ENCODE results near the gene BEST2.
A peak's percentile ranks its signal among the peaks of the same experiment; 100 is the strongest.
"Not testable (repeated sequence)": the region's sequence is repeated elsewhere in the genome, so short reads cannot be mapped to it uniquely, and the experiment has no call there.

BEST2 gene

DNA sequence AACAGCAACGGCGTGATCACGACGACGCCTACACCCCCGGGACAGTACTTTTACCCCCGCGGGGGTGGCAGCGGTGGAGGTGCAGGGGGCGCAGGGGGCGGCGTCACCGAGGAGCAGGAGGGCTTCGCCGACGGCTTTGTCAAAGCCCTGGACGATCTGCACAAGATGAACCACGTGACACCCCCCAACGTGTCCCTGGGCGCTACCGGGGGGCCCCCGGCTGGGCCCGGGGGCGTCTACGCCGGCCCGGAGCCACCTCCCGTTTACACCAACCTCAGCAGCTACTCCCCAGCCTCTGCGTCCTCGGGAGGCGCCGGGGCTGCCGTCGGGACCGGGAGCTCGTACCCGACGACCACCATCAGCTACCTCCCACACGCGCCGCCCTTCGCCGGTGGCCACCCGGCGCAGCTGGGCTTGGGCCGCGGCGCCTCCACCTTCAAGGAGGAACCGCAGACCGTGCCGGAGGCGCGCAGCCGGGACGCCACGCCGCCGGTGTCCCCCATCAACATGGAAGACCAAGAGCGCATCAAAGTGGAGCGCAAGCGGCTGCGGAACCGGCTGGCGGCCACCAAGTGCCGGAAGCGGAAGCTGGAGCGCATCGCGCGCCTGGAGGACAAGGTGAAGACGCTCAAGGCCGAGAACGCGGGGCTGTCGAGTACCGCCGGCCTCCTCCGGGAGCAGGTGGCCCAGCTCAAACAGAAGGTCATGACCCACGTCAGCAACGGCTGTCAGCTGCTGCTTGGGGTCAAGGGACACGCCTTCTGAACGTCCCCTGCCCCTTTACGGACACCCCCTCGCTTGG, 40.7 kb downstream of the BEST2 start:
- DNase-seq = peak; percentile 47 to 63 (median 58)
- H3K4me3 ChIP-seq (ENCODE audit: insufficient read depth, low read depth, low read length, poor library complexity, severe bottlenecking) = peak overlapping the region; percentile 100
- H3K27ac ChIP-seq (ENCODE audit: insufficient read depth, low read length, poor library complexity, severe bottlenecking) = peak overlapping the region; percentile 99
- H3K4me1 ChIP-seq (ENCODE audit: control insufficient read depth, insufficient read depth, low read length, poor library complexity, severe bottlenecking) = peaks cover 46% of the 10 kb centered on the region
- H3K36me3 ChIP-seq (ENCODE audit: control insufficient read depth, insufficient read depth, low read length) = peaks cover 16% of the 10 kb centered on the region
- no peaks in the 10 kb centered on the region for H3K27me3 ChIP-seq (replicated peaks; ENCODE audit: control insufficient read depth, insufficient read depth, low read length, poor library complexity, severe bottlenecking)
- no peaks in the 10 kb centered on the region for H3K9me3 ChIP-seq (ENCODE audit: control insufficient read depth, low read length)

GRCh38 chr19:12792853-12793289, 41.3 kb downstream of the BEST2 start:
- Histone ChIP-seq H3K27ac (ENCODE audit: insufficient read depth, low read length, poor library complexity, severe bottlenecking) (peak overlapping the region; percentile 99), H3K4me3 (ENCODE audit: insufficient read depth, low read depth, low read length, poor library complexity, severe bottlenecking) (peak overlapping the region; percentile 100), H3K4me1 (ENCODE audit: control insufficient read depth, insufficient read depth, low read length, poor library complexity, severe bottlenecking) (peaks cover 46% of the 10 kb centered on the region), H3K36me3 (ENCODE audit: control insufficient read depth, insufficient read depth, low read length) (peaks cover 16% of the 10 kb centered on the region), H3K27me3 (replicated peaks; ENCODE audit: control insufficient read depth, insufficient read depth, low read length, poor library complexity, severe bottlenecking) (no peaks in the 10 kb centered on the region), H3K9me3 (ENCODE audit: control insufficient read depth, low read length) (no peaks in the 10 kb centered on the region)
- DNase-seq = peak in 1 of 3 donors; percentile 50

DNA sequence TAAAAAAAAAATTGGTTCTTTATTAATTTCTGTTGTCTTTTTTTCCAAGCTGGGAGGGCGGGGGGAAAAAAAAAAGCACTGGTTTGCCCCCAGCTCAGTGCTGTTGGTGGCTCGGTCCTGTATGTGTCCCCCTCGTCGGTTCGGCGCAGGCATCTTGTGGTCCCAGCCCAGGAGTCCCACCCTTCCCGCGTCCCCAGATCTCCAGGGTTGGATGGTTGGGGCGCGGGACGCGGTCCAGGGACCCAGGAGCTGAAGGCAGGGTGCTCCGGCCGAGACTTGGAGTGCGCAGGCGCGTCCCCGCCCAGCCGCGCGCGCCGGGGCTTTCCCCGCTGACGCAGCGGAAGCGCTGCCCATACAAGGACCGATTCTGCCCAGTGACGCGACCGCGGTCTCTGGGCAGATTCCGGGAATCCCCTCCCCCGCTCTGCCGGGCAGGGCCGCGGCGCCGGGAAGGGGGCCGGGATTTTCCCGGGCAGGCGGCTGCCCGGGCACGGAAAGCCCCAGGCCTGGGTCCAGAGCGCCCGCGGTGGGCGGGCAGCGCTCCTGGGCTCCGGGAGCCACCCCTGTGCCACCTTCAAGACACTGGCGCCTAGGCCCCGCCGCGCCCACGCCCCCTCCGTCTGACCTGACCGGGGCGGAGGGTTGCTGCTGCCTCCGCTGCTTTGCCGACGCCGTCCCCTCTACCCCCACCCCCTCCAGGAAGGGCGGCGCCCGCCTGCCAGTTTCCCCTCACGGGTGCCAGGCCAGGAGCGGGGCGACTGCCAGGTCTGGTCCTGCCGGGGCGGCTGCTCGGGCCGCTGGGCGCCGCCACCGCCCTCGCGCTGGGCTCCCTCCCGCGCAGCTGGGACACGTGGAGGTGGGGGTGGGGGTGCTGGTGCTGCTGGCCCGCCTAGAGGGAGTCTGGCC, 42.0 kb downstream of the BEST2 start:
- Histone ChIP-seq H3K9me3 (ENCODE audit: control insufficient read depth, low read length) (no peaks in the 10 kb centered on the region), H3K27ac (ENCODE audit: insufficient read depth, low read length, poor library complexity, severe bottlenecking) (peak overlapping the region; percentile 99), H3K36me3 (ENCODE audit: control insufficient read depth, insufficient read depth, low read length) (peaks cover 16% of the 10 kb centered on the region), H3K4me1 (ENCODE audit: control insufficient read depth, insufficient read depth, low read length, poor library complexity, severe bottlenecking) (peaks cover 42% of the 10 kb centered on the region), H3K4me3 (ENCODE audit: insufficient read depth, low read depth, low read length, poor library complexity, severe bottlenecking) (peak overlapping the region; percentile 100), H3K27me3 (replicated peaks; ENCODE audit: control insufficient read depth, insufficient read depth, low read length, poor library complexity, severe bottlenecking) (no peaks in the 10 kb centered on the region)
- peak; percentile 92 to 94 (median 94) for DNase-seq

- H3K27me3 ChIP-seq (replicated peaks; ENCODE audit: control insufficient read depth, insufficient read depth, low read length, poor library complexity, severe bottlenecking) = no peaks in the 10 kb centered on the region
- peaks cover 17% of the 10 kb centered on the region for H3K36me3 ChIP-seq (ENCODE audit: control insufficient read depth, insufficient read depth, low read length)
- H3K9me3 ChIP-seq (ENCODE audit: control insufficient read depth, low read length) = no peaks in the 10 kb centered on the region
- peak overlapping the region; percentile 99 for H3K27ac ChIP-seq (ENCODE audit: insufficient read depth, low read length, poor library complexity, severe bottlenecking)
- no peak for DNase-seq
- peaks cover 34% of the 10 kb centered on the region for H3K4me1 ChIP-seq (ENCODE audit: control insufficient read depth, insufficient read depth, low read length, poor library complexity, severe bottlenecking)
- peak overlapping the region; percentile 100 for H3K4me3 ChIP-seq (ENCODE audit: insufficient read depth, low read depth, low read length, poor library complexity, severe bottlenecking)
Measured at GRCh38 chr19:12794196-12794941, 42.8 kb downstream of the BEST2 start.

DNA sequence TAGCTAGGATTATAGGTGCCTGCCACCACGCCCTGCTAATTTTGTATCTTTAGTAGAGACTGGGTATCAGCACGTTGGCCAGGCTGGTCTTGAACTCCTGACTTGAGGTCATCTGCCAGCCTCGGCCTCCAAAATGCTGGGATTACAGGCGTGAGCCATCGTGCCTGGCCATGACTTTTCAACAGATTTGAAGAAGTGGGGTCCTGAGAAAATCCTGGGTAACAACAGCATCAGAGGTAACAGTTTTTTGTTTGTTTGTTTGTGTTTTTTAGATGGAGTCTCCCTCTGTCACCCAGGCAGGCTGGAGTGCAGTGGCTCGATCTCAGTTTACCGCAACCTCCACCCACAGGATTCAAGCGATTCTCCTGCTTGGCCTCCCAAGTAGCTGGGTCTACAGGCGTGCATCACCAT, 43.4 kb downstream of the BEST2 start:
- DNase-seq = no peak
- Histone ChIP-seq H3K27me3 (replicated peaks; ENCODE audit: control insufficient read depth, insufficient read depth, low read length, poor library complexity, severe bottlenecking) (no peaks in the 10 kb centered on the region), H3K4me1 (ENCODE audit: control insufficient read depth, insufficient read depth, low read length, poor library complexity, severe bottlenecking) (peaks cover 36% of the 10 kb centered on the region), H3K27ac (ENCODE audit: insufficient read depth, low read length, poor library complexity, severe bottlenecking) (peak overlapping the region; percentile 99), H3K9me3 (ENCODE audit: control insufficient read depth, low read length) (no peaks in the 10 kb centered on the region), H3K36me3 (ENCODE audit: control insufficient read depth, insufficient read depth, low read length) (peaks cover 22% of the 10 kb centered on the region), H3K4me3 (ENCODE audit: insufficient read depth, low read depth, low read length, poor library complexity, severe bottlenecking) (no peak overlapping the region)

GRCh38 chr19:12796146-12797071, 44.8 kb downstream of the BEST2 start:
- H3K4me3 ChIP-seq (ENCODE audit: insufficient read depth, low read depth, low read length, poor library complexity, severe bottlenecking) = peak overlapping the region; percentile 8

DNA sequence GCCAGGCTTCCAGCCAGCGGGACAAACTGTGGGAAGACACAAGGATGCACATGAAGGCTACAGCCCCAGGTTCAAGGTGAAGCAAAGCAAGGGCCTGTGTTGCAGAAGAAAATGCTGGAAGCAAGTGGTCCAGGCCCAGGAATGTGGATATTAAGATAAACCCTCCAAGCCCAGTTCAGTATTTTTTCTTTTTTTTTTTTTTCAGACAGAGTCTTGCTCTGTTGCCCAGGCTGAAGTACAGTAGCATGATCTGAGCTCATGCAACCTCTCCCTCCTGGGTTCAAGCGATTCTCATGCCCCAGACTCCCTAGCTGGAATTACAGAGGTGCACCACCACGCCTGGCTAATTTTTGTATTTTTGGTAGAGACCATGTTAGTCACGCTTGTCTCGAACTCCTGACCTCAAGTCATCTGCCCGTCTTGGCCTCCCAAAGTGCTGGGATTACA, 45.6 kb downstream of the BEST2 start:
- H3K36me3 ChIP-seq (ENCODE audit: control insufficient read depth, insufficient read depth, low read length) = peaks cover 14% of the 10 kb centered on the region

More at GRCh38 chr19:12796146-12797071, 44.8 kb downstream of the BEST2 start:
- peak; percentile 54 to 69 (median 54) for DNase-seq
- Histone ChIP-seq H3K27ac (ENCODE audit: insufficient read depth, low read length, poor library complexity, severe bottlenecking) (peak overlapping the region; percentile 46), H3K27me3 (replicated peaks; ENCODE audit: control insufficient read depth, insufficient read depth, low read length, poor library complexity, severe bottlenecking) (no peaks in the 10 kb centered on the region), H3K4me1 (ENCODE audit: control insufficient read depth, insufficient read depth, low read length, poor library complexity, severe bottlenecking) (peaks cover 40% of the 10 kb centered on the region), H3K9me3 (ENCODE audit: control insufficient read depth, low read length) (no peaks in the 10 kb centered on the region), H3K36me3 (ENCODE audit: control insufficient read depth, insufficient read depth, low read length) (peaks cover 22% of the 10 kb centered on the region)

GRCh38 chr19:12797607-12798006, 46.0 kb downstream of the BEST2 start:
- DNase-seq; H3K27ac ChIP-seq (ENCODE audit: insufficient read depth, low read length, poor library complexity, severe bottlenecking); H3K4me3 ChIP-seq (ENCODE audit: insufficient read depth, low read depth, low read length, poor library complexity, severe bottlenecking); H3K27me3 ChIP-seq (replicated peaks; ENCODE audit: control insufficient read depth, insufficient read depth, low read length, poor library complexity, severe bottlenecking); H3K9me3 ChIP-seq (ENCODE audit: control insufficient read depth, low read length): not testable (repeated sequence)
- Histone ChIP-seq H3K4me1 (ENCODE audit: control insufficient read depth, insufficient read depth, low read length, poor library complexity, severe bottlenecking) (peaks cover 50% of the 10 kb centered on the region), H3K36me3 (ENCODE audit: control insufficient read depth, insufficient read depth, low read length) (peaks cover 10% of the 10 kb centered on the region)

More for the DNA sequence above, 45.6 kb downstream of the BEST2 start:
- no peak for DNase-seq
- Histone ChIP-seq H3K9me3 (ENCODE audit: control insufficient read depth, low read length) (no peaks in the 10 kb centered on the region), H3K27me3 (replicated peaks; ENCODE audit: control insufficient read depth, insufficient read depth, low read length, poor library complexity, severe bottlenecking) (no peaks in the 10 kb centered on the region), H3K4me3 (ENCODE audit: insufficient read depth, low read depth, low read length, poor library complexity, severe bottlenecking) (no peak overlapping the region), H3K27ac (ENCODE audit: insufficient read depth, low read length, poor library complexity, severe bottlenecking) (no peak overlapping the region), H3K4me1 (ENCODE audit: control insufficient read depth, insufficient read depth, low read length, poor library complexity, severe bottlenecking) (peaks cover 45% of the 10 kb centered on the region)

Measured in effector memory CD4-positive, alpha-beta T cell (primary cell).